GM19397 (cell line): ENCODE measurements around the gene TUFM.
"Not testable (repeated sequence)": the region's sequence is repeated elsewhere in the genome, so short reads cannot be mapped to it uniquely, and the experiment has no call there.

Experiments
- ATAC-seq: cut with Tn5 transposase; IDR thresholded peaks from one replicate; pipeline ENCODE4 v1.9.1; 2021; ENCODE audit warnings: mild to moderate bottlenecking, moderate library complexity; ENCODE audit not compliant: unreplicated experiment

Gene TUFM

DNA sequence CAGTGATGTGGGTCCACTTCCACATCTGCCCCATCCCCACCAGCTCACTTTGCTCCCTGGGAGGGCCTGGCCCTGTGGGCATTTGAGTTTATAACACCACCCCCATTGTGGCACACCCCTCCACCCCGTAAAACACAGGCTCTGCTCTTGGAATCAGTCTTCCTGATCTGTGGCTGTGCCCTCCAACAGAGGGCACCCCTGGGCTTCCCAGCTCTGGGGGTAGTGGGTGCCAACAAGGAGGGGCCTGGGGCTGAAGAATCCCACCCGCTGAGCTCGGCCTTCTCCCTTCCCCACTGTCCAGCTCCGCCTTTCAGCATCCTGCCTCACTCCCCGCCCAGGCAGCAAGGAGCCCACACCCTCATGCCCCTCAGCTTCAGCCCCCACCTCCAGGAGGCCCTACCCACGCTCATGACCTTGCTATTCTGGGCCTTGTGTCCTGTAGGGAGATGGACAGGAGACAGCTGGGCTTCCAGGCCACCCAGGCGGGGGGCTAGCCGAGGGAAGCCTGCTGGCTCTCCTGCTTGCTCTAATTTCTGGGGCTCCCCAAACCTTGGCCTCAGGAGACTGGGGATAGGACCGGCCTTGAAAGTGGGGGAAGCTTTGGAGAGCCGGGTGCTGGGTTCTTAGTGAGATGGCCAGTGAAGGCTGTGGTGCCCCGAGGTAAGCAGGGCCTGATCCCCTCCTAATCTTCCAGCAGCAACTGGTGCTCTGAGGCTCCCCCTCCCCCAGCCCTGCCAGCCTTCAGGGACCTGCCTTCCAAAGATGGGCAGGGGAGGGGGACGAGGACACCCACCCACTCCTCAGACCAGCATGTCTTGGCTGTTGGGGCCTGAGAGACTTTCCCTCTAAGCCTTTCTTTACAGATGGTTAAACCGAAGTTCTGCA lies 29.2 kb upstream of the TUFM start:
- no peak for ATAC-seq

GRCh38 chr16:28874406-28874805 lies 28.3 kb upstream of the TUFM start:
- ATAC-seq: no peak

GRCh38 chr16:28873543-28874201 lies 27.5 kb upstream of the TUFM start:
- ATAC-seq: no peak

- ATAC-seq: no peak
These were observed 26.8 kb upstream of the TUFM start for GRCh38 chr16:28872952-28873351.

- no peak for ATAC-seq
These were observed 23.1 kb upstream of the TUFM start for GRCh38 chr16:28869201-28869600.

- not testable (repeated sequence) for ATAC-seq
These were observed 21.5 kb upstream of the TUFM start for GRCh38 chr16:28867646-28868045.

GRCh38 chr16:28867241-28867640 lies 21.1 kb upstream of the TUFM start:
- ATAC-seq: no peak

GRCh38 chr16:28866454-28866804 lies 20.3 kb upstream of the TUFM start:
- ATAC-seq: no peak

GRCh38 chr16:28865722-28866453 lies 19.7 kb upstream of the TUFM start:
- no peak for ATAC-seq

DNA sequence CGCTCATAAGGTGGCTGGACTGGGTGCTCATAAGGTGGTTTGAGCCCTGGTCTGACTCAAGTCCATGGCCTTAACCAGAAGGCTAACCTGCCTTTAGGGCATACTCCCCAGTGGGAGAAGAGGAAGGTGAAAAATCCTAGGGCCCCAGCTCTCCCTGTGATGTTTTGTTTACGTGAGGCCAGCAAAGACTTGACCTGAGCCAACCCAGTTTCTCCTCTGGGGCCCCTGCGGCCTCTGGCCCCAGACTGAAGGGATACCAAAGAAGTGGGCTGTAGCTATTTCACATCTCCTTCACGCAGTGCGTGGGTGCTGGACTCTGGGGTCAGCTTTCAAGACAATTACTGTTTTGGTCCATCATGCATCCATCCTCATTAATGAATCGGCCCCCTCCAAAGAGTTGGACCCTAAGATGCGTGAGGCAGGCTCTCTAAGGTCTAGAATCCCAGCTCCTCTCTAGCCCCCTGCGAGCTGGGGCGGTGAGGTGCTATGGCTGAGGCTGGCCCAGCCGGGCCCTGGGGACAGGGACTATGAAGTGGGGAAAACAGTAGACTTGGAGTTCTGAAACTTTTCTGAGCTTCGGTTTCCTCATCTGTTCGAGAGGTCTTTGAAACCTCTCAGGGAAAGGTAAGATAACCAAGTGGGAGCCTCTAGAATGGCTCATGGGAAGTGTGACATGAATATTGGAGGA lies 19.0 kb upstream of the TUFM start:
- ATAC-seq: no peak

DNA sequence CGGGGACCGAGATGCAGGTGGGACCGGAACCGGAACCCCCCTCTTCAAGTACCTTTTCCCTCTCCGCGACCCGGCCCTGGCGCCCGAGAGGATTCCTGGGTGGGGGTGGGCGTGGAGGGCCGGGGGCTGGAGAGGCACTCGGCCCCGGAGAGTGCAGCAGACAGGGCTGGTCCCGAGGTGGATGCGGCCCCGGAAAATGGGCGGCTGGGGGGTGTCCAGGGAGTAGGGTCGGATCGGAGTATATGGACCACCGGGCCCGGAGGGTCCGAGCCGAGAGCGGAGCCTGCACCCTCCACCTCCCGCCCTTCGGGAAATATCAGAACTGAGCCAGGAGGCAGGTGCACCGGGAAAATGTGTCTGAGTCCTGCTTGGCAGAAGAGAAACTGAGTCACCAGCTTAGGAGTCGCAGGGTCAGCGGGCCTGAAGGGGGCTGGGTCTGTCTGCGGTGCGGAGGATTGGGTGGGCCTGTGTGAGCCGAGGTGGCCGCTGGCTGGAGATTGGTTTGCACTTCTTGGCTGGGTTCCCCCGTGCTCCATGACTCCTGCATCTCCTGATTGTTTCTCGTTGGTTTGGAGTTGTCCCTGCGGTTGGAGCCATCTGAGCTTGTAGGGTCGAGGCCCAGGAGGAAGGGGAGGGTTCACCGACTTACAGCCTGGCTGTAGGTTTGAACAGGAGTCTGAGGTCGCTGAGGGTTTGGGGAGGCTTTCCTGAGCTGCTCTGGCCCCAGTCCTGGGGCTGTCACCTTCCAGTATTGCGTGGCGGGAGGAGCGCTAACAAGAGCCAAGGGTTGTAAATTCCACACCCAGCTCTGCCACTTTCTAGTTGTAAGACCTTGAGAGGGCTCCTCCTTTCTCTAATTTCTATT lies 18.0 kb upstream of the TUFM start:
- ATAC-seq: no peak

- no peak for ATAC-seq
These were observed 13.2 kb upstream of the TUFM start for GRCh38 chr16:28859326-28859725.

DNA sequence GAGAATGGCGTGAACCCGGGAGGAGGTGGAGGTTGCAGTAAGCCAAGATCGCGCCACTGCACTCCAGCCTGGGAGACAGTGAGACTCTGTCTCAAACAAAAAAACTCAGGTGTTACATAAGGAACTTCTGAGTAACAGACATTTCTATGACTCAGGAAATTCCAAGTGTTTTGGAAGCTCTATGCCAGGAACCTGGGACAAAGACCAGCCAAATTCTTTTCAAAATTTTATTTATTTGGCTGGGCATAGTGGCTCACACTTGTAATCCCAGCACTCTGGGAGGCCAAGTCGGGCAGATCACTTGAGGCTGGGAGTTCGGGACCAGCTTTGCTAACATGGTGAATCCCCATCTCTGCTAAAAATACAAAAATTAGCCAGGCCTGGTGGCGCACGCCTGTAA lies 12.3 kb upstream of the TUFM start:
- ATAC-seq: no peak

- no peak for ATAC-seq
These were observed 755 bp upstream of the TUFM start for GRCh38 chr16:28846933-28847273.

DNA sequence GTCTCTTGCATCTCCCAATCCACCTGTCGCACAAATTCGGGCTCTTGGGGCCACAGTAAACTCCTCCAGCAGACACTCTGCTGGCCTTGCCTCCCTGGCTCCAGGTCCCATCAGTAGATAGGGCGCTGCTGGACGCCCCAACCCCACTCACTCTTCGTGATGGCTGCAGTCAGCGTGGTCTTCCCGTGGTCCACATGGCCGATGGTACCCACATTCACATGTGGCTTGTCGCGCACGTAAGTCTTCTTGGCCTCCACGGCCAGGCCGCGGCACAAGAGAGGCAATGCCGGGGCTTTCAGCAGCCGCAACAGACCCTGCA lies 428 bp downstream of the TUFM start:
- peak; percentile 3 for ATAC-seq

DNA sequence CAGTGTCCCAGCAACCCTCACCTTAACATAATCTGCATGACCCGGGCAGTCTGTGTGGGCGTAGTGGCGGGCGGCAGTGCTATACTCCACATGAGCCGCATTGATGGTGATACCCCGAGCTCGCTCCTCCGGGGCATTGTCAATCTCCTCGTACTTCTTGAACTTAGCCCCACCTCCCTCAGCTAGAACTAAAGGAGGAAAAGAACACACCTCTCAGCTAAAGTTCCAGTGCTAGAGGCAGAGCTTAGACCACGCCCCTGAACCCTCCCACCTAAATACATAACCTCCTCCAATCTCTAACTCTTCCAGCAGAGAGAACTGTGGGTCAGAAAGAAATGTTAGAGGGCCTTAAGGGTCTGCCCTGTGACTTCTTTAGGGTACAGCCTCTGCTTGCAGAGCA lies 855 bp downstream of the TUFM start:
- no peak for ATAC-seq

GRCh38 chr16:28844226-28844885 lies 1.8 kb downstream of the TUFM start:
- ATAC-seq: no peak

- no peak for ATAC-seq
These were observed 2.4 kb downstream of the TUFM start for GRCh38 chr16:28843766-28844165.

GRCh38 chr16:28842696-28843095 lies 3.5 kb downstream of the TUFM start:
- ATAC-seq: no peak

GRCh38 chr16:28839899-28840298 lies 6.2 kb downstream of the TUFM start:
- no peak for ATAC-seq
